ENCODE data around the gene SPATA32. TPM values are rescaled to one million over a fixed set of nuclear protein-coding genes. Genes with fewer than 3 reads are reported as not detected.
A peak's percentile ranks its signal among the peaks of the same experiment; 100 is the strongest.

SPATA32 gene
- total and polyA plus RNA-seq, 8 donors, result 0.13 to 0.69 (median 0.44) TPM; not detected in 2

DNA sequence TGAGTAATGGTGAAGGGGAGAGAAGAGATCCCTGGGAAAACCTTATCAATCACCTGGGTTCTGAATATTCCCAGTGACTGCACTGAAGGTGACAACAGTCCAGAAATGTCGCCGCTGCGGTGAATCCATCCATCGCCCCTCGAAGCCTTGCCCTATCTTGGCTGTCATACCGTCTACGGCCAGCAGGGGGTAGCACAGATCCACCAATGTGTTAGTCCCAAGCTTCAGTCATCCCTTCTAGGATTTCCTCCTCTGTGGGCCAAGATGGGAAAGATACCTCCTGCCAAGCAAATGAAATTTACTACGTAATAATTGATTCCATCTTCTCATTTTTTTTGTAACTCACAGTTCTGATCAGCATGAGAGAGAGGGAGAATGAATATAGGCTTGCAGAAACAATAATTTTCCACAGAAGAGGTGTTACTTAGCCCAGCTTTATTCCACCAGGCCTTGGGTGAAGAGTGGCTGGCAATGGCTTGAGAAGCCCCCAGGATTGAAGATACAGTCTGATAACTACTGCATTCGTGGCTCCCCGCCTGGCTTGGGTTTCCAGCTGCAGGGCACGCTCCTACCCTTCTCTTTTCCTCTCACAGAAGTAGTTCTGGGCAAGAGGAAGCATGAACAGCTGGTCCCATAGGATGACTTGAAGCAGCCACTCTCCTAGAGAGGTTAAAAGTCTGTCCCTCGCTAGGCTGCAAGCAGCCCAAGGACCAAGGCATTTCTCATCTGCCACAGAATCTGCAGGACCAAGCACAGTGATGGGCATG, 42.8 kb downstream of the SPATA32 start:
- H3K27me3 ChIP-seq, result peaks cover 0 to 20% of the 10 kb centered on the region in 2 donors
- no peaks in the 10 kb centered on the region for H3K9me3 ChIP-seq
- intact Hi-C loops (cut with DNase I), result loop anchor here in 1 of 2 donors (5.0 kb wide), 1 partner anchor 168 kb away; no protein-coding TSS in a partner anchor
- no peak overlapping the region for H3K27ac ChIP-seq
- H3K4me1 ChIP-seq, result peaks cover 4 to 45% of the 10 kb centered on the region in 2 donors
- H3K4me3 ChIP-seq, result no peak overlapping the region
- DNase-seq (peak; percentile 79 to 92 (median 85)), ATAC-seq (peak; percentile 91)
- TF ChIP-seq, protein P1, sequence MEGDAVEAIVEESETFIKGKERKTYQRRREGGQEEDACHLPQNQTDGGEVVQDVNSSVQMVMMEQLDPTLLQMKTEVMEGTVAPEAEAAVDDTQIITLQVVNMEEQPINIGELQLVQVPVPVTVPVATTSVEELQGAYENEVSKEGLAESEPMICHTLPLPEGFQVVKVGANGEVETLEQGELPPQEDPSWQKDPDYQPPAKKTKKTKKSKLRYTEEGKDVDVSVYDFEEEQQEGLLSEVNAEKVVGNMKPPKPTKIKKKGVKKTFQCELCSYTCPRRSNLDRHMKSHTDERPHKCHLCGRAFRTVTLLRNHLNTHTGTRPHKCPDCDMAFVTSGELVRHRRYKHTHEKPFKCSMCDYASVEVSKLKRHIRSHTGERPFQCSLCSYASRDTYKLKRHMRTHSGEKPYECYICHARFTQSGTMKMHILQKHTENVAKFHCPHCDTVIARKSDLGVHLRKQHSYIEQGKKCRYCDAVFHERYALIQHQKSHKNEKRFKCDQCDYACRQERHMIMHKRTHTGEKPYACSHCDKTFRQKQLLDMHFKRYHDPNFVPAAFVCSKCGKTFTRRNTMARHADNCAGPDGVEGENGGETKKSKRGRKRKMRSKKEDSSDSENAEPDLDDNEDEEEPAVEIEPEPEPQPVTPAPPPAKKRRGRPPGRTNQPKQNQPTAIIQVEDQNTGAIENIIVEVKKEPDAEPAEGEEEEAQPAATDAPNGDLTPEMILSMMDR (IDR thresholded peaks at IDR 0.05), result peak; percentile 97 to 98
- H3K36me3 ChIP-seq, result peaks cover 0 to 8% of the 10 kb centered on the region in 2 donors

Other genes with a start within 250 kb of the SPATA32 start
- 10 to 100 TPM; 20.5 to 30.8 TPM for gene DCAKD, start 210.5 kb downstream of the SPATA32 start, total RNA-seq
- 10 to 100 TPM; 42.2 to 50.8 (median 48.1) TPM for gene DCAKD, start 210.5 kb downstream of the SPATA32 start, polyA plus RNA-seq (ENCODE audit: insufficient read length in 6 of 6)
- 100 to 1,000 TPM; 123 to 129 TPM for gene NMT1, start 200.8 kb downstream of the SPATA32 start, total RNA-seq
- gene NMT1, start 200.8 kb downstream of the SPATA32 start, polyA plus RNA-seq (ENCODE audit: insufficient read length in 6 of 6), result 10 to 100 TPM; 59.8 to 73.2 (median 64.6) TPM
- 10 to 100 TPM; 41.0 to 49.1 TPM for gene PLCD3, start 129.6 kb downstream of the SPATA32 start, total RNA-seq
- 10 to 100 TPM; 12.5 to 20.1 (median 15.5) TPM for gene PLCD3, start 129.6 kb downstream of the SPATA32 start, polyA plus RNA-seq (ENCODE audit: insufficient read length in 6 of 6)
- 10 to 100 TPM; 10.6 to 15.7 TPM for gene ACBD4, start 126.4 kb downstream of the SPATA32 start, total RNA-seq
- 10 to 100 TPM; 12.5 to 15.9 (median 15.0) TPM for gene ACBD4, start 126.4 kb downstream of the SPATA32 start, polyA plus RNA-seq (ENCODE audit: insufficient read length in 6 of 6)
- gene HEXIM1, start 113.6 kb downstream of the SPATA32 start, total RNA-seq, result 10 to 100 TPM; 27.3 to 34.6 TPM
- gene HEXIM1, start 113.6 kb downstream of the SPATA32 start, polyA plus RNA-seq (ENCODE audit: insufficient read length in 6 of 6), result 10 to 100 TPM; 32.1 to 41.5 (median 37.1) TPM
- gene HEXIM2, start 100.2 kb downstream of the SPATA32 start, total RNA-seq, result 1 to 10 TPM; 5.4 to 6.0 TPM
- 10 to 100 TPM in 3 of 6 donors, 1 to 10 TPM in 3; 7.1 to 10.9 (median 9.9) TPM for gene HEXIM2, start 100.2 kb downstream of the SPATA32 start, polyA plus RNA-seq (ENCODE audit: insufficient read length in 6 of 6)
- 100 to 1,000 TPM in 1 of 2 donors, 10 to 100 TPM in 1; 42.0 to 118 TPM for gene FMNL1, start 40.2 kb downstream of the SPATA32 start, total RNA-seq
- gene FMNL1, start 40.2 kb downstream of the SPATA32 start, polyA plus RNA-seq (ENCODE audit: insufficient read length in 6 of 6), result 1 to 10 TPM; 6.9 to 9.7 (median 8.2) TPM
- gene MAP3K14, start 54.9 kb upstream of the SPATA32 start, total RNA-seq, result 10 to 100 TPM; 11.3 to 13.1 TPM
- 1 to 10 TPM; 6.3 to 8.6 (median 7.2) TPM for gene MAP3K14, start 54.9 kb upstream of the SPATA32 start, polyA plus RNA-seq (ENCODE audit: insufficient read length in 6 of 6)
- gene ARHGAP27, start 170.8 kb upstream of the SPATA32 start, total RNA-seq, result 10 to 100 TPM; 62.4 to 80.6 TPM
- gene ARHGAP27, start 170.8 kb upstream of the SPATA32 start, polyA plus RNA-seq (ENCODE audit: insufficient read length in 6 of 6), result 10 to 100 TPM; 22.3 to 33.5 (median 26.4) TPM
- 10 to 100 TPM; 58.4 to 96.9 TPM for gene PLEKHM1, start 228.6 kb upstream of the SPATA32 start, total RNA-seq
- 10 to 100 TPM; 14.7 to 19.4 (median 16.7) TPM for gene PLEKHM1, start 228.6 kb upstream of the SPATA32 start, polyA plus RNA-seq (ENCODE audit: insufficient read length in 6 of 6)